A673 (cell line): ENCODE data around the gene WRNIP1. TPM values are rescaled to one million over a fixed set of nuclear protein-coding genes. Genes with fewer than 3 reads are reported as not detected.

Experiments used
- BruUV-seq: library from RNA; stranded (reverse); fragments of 400-500 nt; replicated peaks from 2 replicates; lab custom pipeline; 2021; lab: Mats Ljungman, UMichigan
- CTCF ChIA-PET: fragments of 300-600 bp; sonication (Branson Sonifier 250); formaldehyde crosslinking; loops from one replicate; lab custom pipeline; 2022; ENCODE audit warnings: antibody characterized with exemption; lab: Charles Lee
- POLR2A ChIA-PET: fragments of 300-600 bp; sonication (Branson Sonifier 250); formaldehyde crosslinking; loops from one replicate; lab custom pipeline; 2022; ENCODE audit warnings: antibody characterized with exemption; ENCODE audit not compliant: low non-redundant PET; lab: Charles Lee
- DNase-seq: peaks from one replicate; pipeline ENCODE4 v3.0.0-alpha.2; 2015; ENCODE audit warnings: low spot score
- H3K27ac ChIP-seq: fragments of 200-600 bp; sonication (generic); 2 replicates; pipeline ENCODE4 v1.5.1; 2016; ENCODE audit warnings: mixed run types, low read depth, mild to moderate bottlenecking, mixed read lengths, antibody characterized with exemption, low read length; ENCODE audit not compliant: poor library complexity, severe bottlenecking
- H3K27me3 ChIP-seq: fragments of 200-600 bp; sonication (generic); replicated peaks from 2 replicates; pipeline ENCODE4 v1.6.1; 2017; ENCODE audit warnings: mixed run types, low read depth, mild to moderate bottlenecking, mixed read lengths, antibody characterized with exemption, low read length; ENCODE audit not compliant: insufficient read depth, poor library complexity
- H3K36me3 ChIP-seq: fragments of 200-600 bp; sonication (generic); 2 replicates; pipeline ENCODE4 v1.6.1; 2016; ENCODE audit warnings: mixed run types, mild to moderate bottlenecking, mixed read lengths, antibody characterized with exemption, low read length; ENCODE audit not compliant: insufficient read depth, poor library complexity, severe bottlenecking
- H3K4me1 ChIP-seq: fragments of 200-600 bp; sonication (generic); 2 replicates; pipeline ENCODE4 v1.6.1; 2017; ENCODE audit warnings: mixed run types, mild to moderate bottlenecking, mixed read lengths, antibody characterized with exemption, low read length; ENCODE audit not compliant: insufficient read depth, poor library complexity, severe bottlenecking
- H3K4me3 ChIP-seq: fragments of 200-600 bp; sonication (generic); 2 replicates; pipeline ENCODE4 v1.5.1; 2016; ENCODE audit warnings: low read depth, mixed run types, mild to moderate bottlenecking, mixed read lengths, low read length; ENCODE audit not compliant: poor library complexity, severe bottlenecking
- H3K9me3 ChIP-seq: fragments of 200-600 bp; sonication (generic); 2 replicates; pipeline ENCODE4 v1.6.1; 2016; ENCODE audit warnings: mixed run types, low read depth, mild to moderate bottlenecking, mixed read lengths, antibody characterized with exemption, low read length; ENCODE audit not compliant: poor library complexity, severe bottlenecking
- EZH2 ChIP-seq: fragments of 200-600 bp; sonication (generic); IDR thresholded peaks from 2 replicates; pipeline ENCODE4 v1.6.1; 2017; ENCODE audit warnings: borderline replicate concordance, low read depth, mild to moderate bottlenecking, mixed read lengths, antibody characterized with exemption, low read length; ENCODE audit not compliant: poor library complexity, severe bottlenecking
- intact Hi-C: fragments of 100-400 bp; cut with micrococcal nuclease; formaldehyde crosslinking; loops from one replicate; pipeline ENCODE4 v1.10.0; 2022; ENCODE audit not compliant: unreplicated experiment
- total RNA-seq: library from RNA; stranded (reverse); gene quantifications from 2 replicates; pipeline ENCODE4 v1.2.3, GENCODE V29; 2021
- TF ChIP-seq, protein P1 (sequence below): fragments of 300-800, 200-600 bp; sonication (generic); conservative IDR thresholded peaks from 2 replicates; pipeline ENCODE4 v1.5.1; 2017; ENCODE audit warnings: low read depth, mild to moderate bottlenecking, antibody characterized with exemption, low read length, moderate library complexity, mixed read lengths

Gene WRNIP1
- total RNA-seq, 1 experiment from 2014 or later = 49.3 TPM

DNA sequence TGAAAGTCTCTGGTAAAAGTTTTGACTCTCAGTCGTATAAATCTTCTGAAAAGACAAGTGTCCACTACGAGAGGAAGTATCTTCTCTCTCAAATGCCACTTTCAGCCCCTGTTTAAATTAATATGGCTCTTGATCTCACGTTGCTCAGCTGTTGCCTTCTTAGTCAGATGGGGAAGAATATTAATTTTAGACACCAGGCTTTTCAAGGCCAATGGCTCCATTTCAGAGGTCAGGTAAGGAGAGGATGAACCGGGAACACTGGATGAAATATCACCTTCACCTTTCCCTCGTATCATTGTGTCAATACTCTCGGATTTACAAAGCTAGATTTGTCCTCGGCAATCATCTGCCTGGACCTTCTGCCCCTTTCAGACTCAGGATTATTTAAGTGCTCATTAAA, 14.4 kb upstream of the WRNIP1 start, which contains the start of gene MYLK4:
Gene MYLK4, minus strand, starts transcription at position 91 of the 400 bp plus-strand sequence. CDS start 1,628 bp downstream, outside the sequence.
- no peak for DNase-seq
- H3K4me1 ChIP-seq = peaks cover 39% of the 10 kb centered on the region
- H3K9me3 ChIP-seq = no peaks in the 10 kb centered on the region
- CTCF ChIA-PET = interaction anchor here (0.6 to 1.9 kb wide), 4 partner anchors 12 to 516 kb away, joined by 3 to 16 read pairs (median 4); partner anchors contain the start of gene WRNIP1
- no peaks in the 10 kb centered on the region for H3K27me3 ChIP-seq
- no peak within 1 kb of the TSS for H3K4me3 ChIP-seq
- TF ChIP-seq, protein P1, sequence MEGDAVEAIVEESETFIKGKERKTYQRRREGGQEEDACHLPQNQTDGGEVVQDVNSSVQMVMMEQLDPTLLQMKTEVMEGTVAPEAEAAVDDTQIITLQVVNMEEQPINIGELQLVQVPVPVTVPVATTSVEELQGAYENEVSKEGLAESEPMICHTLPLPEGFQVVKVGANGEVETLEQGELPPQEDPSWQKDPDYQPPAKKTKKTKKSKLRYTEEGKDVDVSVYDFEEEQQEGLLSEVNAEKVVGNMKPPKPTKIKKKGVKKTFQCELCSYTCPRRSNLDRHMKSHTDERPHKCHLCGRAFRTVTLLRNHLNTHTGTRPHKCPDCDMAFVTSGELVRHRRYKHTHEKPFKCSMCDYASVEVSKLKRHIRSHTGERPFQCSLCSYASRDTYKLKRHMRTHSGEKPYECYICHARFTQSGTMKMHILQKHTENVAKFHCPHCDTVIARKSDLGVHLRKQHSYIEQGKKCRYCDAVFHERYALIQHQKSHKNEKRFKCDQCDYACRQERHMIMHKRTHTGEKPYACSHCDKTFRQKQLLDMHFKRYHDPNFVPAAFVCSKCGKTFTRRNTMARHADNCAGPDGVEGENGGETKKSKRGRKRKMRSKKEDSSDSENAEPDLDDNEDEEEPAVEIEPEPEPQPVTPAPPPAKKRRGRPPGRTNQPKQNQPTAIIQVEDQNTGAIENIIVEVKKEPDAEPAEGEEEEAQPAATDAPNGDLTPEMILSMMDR = no peak
- no peak for TF ChIP-seq EZH2
- no peak within 1 kb of the TSS for H3K27ac ChIP-seq
- no peaks in the 10 kb centered on the region for H3K36me3 ChIP-seq
- intact Hi-C loops = no loop called here
- BruUV-seq = no TSS peak
- POLR2A ChIA-PET = interaction anchor here (0.6 kb wide), 1 partner anchor 116 kb away, joined by 8 read pairs; no protein-coding TSS in a partner anchor

DNA sequence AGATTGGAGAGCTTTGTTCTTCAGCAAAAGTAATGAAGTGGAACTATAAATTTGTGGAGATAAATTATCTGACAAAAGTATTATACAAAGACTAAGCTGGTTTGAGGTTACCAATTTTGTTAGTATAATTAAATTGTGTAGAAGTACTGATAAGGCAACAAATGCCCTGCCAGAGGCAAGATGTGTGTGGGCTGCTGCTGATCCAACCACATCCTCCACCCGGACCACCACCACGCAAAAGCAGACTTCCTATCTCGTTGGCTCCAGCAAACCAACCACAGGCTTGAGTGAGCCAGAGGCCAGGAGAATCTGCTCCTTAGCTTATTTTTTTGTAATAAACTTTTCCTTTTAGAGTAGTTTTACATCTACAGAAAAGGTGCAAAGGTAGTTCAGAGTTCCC, 13.3 kb upstream of the WRNIP1 start:
- CTCF ChIA-PET = interaction anchor here (0.6 kb wide), 1 partner anchor 207 kb away, joined by 4 read pairs; no protein-coding TSS in a partner anchor
- no peak for DNase-seq
- H3K4me1 ChIP-seq = peaks cover 29% of the 10 kb centered on the region
- POLR2A ChIA-PET = no interaction called here
- TF ChIP-seq, protein P1 = no peak
- TF ChIP-seq EZH2 = no peak
- no peaks in the 10 kb centered on the region for H3K27me3 ChIP-seq
- no peaks in the 10 kb centered on the region for H3K9me3 ChIP-seq
- intact Hi-C loops = no loop called here
- no TSS peak for BruUV-seq
- H3K4me3 ChIP-seq = no peak overlapping the region
- no peaks in the 10 kb centered on the region for H3K36me3 ChIP-seq
- H3K27ac ChIP-seq = no peak overlapping the region

DNA sequence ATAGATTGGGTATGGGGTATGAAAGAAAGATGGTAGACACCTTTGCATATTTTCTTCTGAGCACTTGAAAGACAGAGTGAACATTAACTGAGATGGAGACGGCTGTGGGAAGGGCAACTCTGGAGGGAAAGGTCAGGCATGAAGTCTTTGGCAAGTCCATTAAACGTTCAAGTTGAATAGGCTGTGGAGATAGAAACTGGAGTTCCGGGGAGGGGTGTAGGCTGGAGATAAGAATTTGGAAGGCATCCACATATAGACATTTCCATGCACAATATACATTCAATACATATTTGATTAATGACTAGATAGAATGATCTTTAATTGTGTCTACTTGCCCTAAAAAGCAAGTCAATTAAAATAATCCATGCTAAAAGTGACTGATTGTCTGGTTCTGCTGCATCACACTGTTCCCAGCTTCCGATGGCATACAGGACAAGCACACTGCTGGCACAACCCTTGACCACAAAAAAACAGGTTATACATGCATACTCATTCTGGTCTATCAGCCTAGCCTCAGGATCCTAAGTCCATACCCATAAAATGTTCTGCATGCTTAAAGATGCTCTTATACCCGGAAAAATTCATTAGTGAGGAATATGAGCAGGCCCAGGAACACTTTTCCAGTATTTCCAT, 12.6 kb upstream of the WRNIP1 start:
- intact Hi-C loops = no loop called here
- H3K4me1 ChIP-seq = peaks cover 22% of the 10 kb centered on the region
- H3K9me3 ChIP-seq = no peaks in the 10 kb centered on the region
- DNase-seq = no peak
- BruUV-seq = no TSS peak
- CTCF ChIA-PET = no interaction called here
- H3K4me3 ChIP-seq = no peak overlapping the region
- no peak overlapping the region for H3K27ac ChIP-seq
- POLR2A ChIA-PET = no interaction called here
- H3K27me3 ChIP-seq = no peaks in the 10 kb centered on the region
- TF ChIP-seq, protein P1 = no peak
- TF ChIP-seq EZH2 = no peak
- H3K36me3 ChIP-seq = no peaks in the 10 kb centered on the region
